ENCODE results near the gene ADPRS.

Gene ADPRS

GRCh38 chr1:36111151-36111550, 22.5 kb downstream of the ADPRS start:
- no peak for FAIRE-seq

- FAIRE-seq = no peak
Observed at GRCh38 chr1:36112823-36113222, 24.1 kb downstream of the ADPRS start.

DNA sequence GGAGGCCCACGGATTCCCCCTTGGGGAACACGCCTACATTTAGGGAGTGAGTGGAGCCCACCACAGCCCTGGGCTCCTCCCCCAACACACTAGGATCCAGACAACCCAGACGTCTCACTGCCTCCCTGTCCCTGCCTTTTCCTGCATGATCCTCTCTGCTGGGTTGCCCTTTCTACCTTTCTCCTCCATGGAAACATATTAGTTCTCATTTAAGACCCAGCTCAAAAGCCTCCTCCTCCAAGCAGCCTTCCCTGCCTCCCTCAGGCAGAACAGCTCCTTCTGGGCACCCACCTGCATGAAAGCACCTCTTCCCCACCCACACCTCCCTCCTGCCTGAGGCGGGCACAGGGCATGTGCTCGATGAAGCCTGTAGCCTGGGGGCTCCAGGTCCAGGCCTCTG, 25.7 kb downstream of the ADPRS start:
- FAIRE-seq = no peak

GRCh38 chr1:36115200-36115669, 26.5 kb downstream of the ADPRS start:
- no peak for FAIRE-seq

DNA sequence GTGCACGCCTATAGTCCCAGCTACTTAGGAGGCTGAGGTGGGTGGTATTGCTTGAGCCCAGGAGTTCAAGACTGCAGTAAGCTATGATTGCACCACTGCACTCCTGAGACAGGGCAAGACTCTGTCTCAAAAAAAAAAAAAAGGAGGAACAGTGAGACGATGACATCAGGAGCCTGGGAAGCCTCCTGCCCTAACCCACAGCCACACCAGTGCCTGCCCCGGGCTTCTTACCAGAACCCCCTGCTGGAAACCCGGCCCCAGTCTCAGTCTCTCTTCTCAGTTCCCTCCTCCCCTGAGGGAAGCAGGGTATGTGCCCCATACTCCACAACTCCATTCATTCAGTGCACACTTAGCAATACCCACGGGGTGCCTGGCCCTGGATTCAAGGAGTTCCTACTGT, 27.2 kb downstream of the ADPRS start:
- no peak for FAIRE-seq

- no peak for FAIRE-seq
Observed at GRCh38 chr1:36116901-36117300, 28.2 kb downstream of the ADPRS start.

- no peak for FAIRE-seq
Observed at GRCh38 chr1:36118447-36119204, 29.9 kb downstream of the ADPRS start.

DNA sequence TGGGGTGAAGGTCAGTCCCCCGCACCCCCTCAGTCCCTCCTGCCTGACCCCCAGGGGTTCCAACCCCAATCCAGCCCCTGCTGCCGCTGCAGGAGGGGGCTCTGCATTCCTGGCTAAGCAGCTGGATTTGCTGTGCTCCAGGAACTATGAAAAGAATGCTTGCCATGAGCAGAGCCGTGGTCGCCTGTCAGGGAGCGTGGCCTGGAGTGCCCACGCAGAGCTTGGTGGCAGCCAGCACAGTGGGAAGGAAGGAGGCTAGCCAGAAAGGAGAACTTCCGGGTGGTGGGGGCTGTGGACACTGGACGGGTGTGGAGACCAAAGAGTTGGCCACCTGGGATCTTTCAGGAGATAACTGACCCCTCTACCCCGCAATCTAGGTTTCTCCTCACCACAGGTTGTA, 30.8 kb downstream of the ADPRS start:
- FAIRE-seq = no peak

DNA sequence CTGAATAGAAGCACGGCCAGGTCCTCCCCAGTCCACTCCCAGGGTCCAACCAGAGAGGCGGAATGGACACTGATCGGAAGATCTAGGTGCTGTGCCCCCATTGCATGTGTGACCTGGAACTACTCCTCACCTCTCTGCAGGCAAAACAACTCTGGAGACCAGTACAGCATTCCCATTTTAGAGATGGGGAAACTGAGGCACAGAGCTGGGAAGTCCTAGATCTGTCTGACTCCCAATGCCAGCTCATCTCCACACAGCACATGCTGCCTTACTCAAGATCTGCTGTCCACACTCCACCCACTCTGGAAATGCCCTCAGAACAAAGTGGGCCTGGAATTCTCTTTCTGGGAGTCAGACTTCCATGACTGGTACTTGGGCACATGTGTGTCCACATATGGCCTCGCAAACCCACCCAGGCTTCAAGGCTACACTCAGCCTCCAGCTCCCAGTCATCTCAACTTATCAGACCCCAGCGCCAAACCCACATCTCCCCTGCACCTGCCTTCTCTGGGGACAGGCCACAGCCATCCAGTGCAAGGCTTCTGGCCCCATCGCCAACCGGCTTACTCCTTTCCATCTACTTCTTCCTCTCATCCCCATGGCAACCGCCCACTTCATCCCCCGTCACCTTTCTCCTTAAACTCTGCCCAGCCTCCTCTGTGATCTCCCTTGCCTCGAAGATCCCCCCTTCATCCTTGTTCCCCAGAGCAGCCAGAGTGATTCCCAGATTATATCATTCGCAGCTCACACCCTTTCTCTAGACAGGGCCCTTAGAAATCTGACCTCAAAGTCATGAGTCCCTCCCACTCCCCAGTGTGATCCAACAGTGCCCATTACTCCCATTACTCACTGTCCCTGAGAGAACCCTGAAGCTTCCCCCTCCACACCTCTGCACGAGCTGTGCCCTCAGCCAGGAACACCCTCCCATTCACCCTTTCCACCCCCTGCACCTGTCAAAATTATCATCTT, 33.7 kb downstream of the ADPRS start:
- no peak for FAIRE-seq

- FAIRE-seq = no peak
Observed at GRCh38 chr1:36123356-36123755, 34.7 kb downstream of the ADPRS start.

- FAIRE-seq = no peak
Observed at GRCh38 chr1:36124404-36125128, 35.9 kb downstream of the ADPRS start.

DNA sequence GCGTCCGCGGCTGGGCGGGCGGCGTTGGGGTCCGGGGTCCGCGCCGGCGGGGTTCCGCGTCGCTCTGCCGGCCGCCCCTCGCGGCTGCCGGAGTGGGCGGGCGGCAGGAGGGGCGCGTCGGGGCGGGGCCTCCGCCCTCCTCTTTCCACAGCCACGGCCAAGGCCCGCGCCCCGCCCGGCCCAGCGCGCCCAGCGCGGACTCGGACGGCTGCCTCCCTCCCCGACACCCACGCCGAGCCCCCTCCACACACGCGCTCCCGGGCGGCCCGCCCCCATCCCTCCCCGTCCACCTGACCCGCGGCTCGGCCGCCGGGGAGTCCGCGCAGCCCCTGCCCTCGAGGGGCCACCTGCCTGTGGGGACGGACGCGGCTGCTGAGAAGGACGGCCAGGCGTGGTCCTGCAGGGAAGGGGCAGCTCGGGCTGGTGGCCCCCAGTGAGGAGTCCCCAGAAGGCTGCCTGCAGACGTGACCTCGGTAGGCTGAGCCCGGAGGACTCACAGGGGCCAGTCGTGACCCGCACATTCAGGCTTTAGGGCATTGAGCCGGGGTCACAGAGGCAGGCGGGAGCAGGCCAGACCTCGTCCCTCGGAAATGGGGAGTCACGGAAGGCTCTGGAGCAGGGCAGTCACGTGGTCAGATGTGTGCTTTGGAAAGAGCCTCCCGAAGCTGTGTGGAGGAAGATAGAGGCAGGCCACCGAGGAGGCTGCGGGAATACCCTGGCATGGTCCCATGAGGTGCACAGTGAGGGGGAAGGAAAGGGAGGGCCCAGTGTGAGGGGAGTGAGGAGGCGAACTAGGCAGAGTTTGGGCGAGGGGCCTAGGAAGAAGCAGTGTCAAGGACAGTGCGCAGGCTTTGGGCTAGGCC, 36.7 kb downstream of the ADPRS start, which contains the start of gene COL8A2:
Gene COL8A2 (minus strand): TSS at position 94 of the 863 bp plus-strand sequence. CDS start 24,980 bp downstream, outside the sequence.
- FAIRE-seq = no peak

- no peak for FAIRE-seq
Observed at GRCh38 chr1:36126005-36126716, 37.5 kb downstream of the ADPRS start.

- no peak for FAIRE-seq
Observed at GRCh38 chr1:36126797-36127500, 38.3 kb downstream of the ADPRS start.

GRCh38 chr1:36128126-36128904, 39.6 kb downstream of the ADPRS start:
- FAIRE-seq = no peak

- no peak for FAIRE-seq
Observed at GRCh38 chr1:36128905-36129206, 40.2 kb downstream of the ADPRS start.

- FAIRE-seq = no peak
Observed at GRCh38 chr1:36132029-36132428, 43.3 kb downstream of the ADPRS start.

- no peak for FAIRE-seq
Observed at GRCh38 chr1:36133484-36133883, 44.8 kb downstream of the ADPRS start.

GRCh38 chr1:36134031-36134430, 45.3 kb downstream of the ADPRS start:
- no peak for FAIRE-seq
